Bronchial epithelial cell (primary cell): Measurements from ENCODE around the gene LPGAT1. TPM values are rescaled to one million over a fixed set of nuclear protein-coding genes. Genes with fewer than 3 reads are reported as not detected.

Experiments used
- DNase-seq: peaks from one replicate; pipeline ENCODE4 v3.0.0-alpha.2; 2010; ENCODE audit warnings: low read depth
- FAIRE-seq: peaks from 2 replicates; lab custom pipeline; 2011; peaks lifted over from hg19 to GRCh38; lab: Jason Lieb, UNC
- H3K27me3 ChIP-seq: 2 replicates; pipeline ENCODE4 v1.5.1; 2011; ENCODE audit warnings: low read length; ENCODE audit not compliant: control insufficient read depth, insufficient read depth
- H3K36me3 ChIP-seq: 2 replicates; pipeline ENCODE4 v1.5.1; 2011; ENCODE audit warnings: low read length; ENCODE audit not compliant: control insufficient read depth, insufficient read depth
- H3K4me3 ChIP-seq: 2 replicates; pipeline ENCODE4 v1.5.1; 2011; ENCODE audit warnings: mild to moderate bottlenecking, low read depth, low read length, control low read depth
- CTCF ChIP-seq: IDR thresholded peaks from 2 replicates; pipeline ENCODE4 v1.5.1; 2011; ENCODE audit warnings: mild to moderate bottlenecking, moderate library complexity, low read length, control low read depth, inconsistent platforms; ENCODE audit not compliant: insufficient read depth, severe bottlenecking
- total RNA-seq: library from RNA; depleted of rRNA; stranded (reverse); fragments of >200 nt; gene quantifications from 2 replicates; pipeline ENCODE4 v1.2.1, GENCODE V29; 2014

Gene LPGAT1
- total RNA-seq, 1 donor from 2014 or later, result 27.1 TPM

GRCh38 chr1:211715971-211716370, 114.6 kb downstream of the LPGAT1 start:
- no peaks in the 10 kb centered on the region for H3K27me3 ChIP-seq
- FAIRE-seq (no peak), DNase-seq (no peak)
- H3K36me3 ChIP-seq, result no peaks in the 10 kb centered on the region
- no peak overlapping the region for H3K4me3 ChIP-seq
- no peak for TF ChIP-seq CTCF

- Histone ChIP-seq H3K27me3 (no peaks in the 10 kb centered on the region), H3K4me3 (no peak overlapping the region), H3K36me3 (no peaks in the 10 kb centered on the region)
- TF ChIP-seq CTCF, result no peak
- DNase-seq (no peak), FAIRE-seq (no peak)
Measured at GRCh38 chr1:211714154-211714553, 116.4 kb downstream of the LPGAT1 start.

GRCh38 chr1:211713231-211713630, 117.3 kb downstream of the LPGAT1 start:
- no peaks in the 10 kb centered on the region for H3K27me3 ChIP-seq
- H3K36me3 ChIP-seq, result no peaks in the 10 kb centered on the region
- no peak overlapping the region for H3K4me3 ChIP-seq
- no peak for FAIRE-seq
- DNase-seq, result no peak
- TF ChIP-seq CTCF, result no peak

- Histone ChIP-seq H3K36me3 (no peaks in the 10 kb centered on the region), H3K4me3 (no peak overlapping the region), H3K27me3 (no peaks in the 10 kb centered on the region)
- FAIRE-seq, result no peak
- TF ChIP-seq CTCF, result no peak
- no peak for DNase-seq
Measured at GRCh38 chr1:211711315-211711705, 119.3 kb downstream of the LPGAT1 start.

- FAIRE-seq (no peak), DNase-seq (no peak)
- no peak for TF ChIP-seq CTCF
- H3K4me3 ChIP-seq, result no peak overlapping the region
- H3K27me3 ChIP-seq, result no peaks in the 10 kb centered on the region
- no peaks in the 10 kb centered on the region for H3K36me3 ChIP-seq
Measured at GRCh38 chr1:211710566-211711314, 119.8 kb downstream of the LPGAT1 start.

GRCh38 chr1:211708926-211709325, 121.6 kb downstream of the LPGAT1 start:
- TF ChIP-seq CTCF, result no peak
- no peak for FAIRE-seq
- no peaks in the 10 kb centered on the region for H3K27me3 ChIP-seq
- no peaks in the 10 kb centered on the region for H3K36me3 ChIP-seq
- DNase-seq, result no peak
- no peak overlapping the region for H3K4me3 ChIP-seq
